ENCODE results near the gene IREB2. TPM values are rescaled to one million over a fixed set of nuclear protein-coding genes. Genes with fewer than 3 reads are reported as not detected.
"Not testable (repeated sequence)": the region's sequence is repeated elsewhere in the genome, so short reads cannot be mapped to it uniquely, and the experiment has no call there.

The IREB2 gene
- total RNA-seq, 1 donor from 2014 or later = 48.7 TPM

GRCh38 chr15:78402061-78402610 is 35.9 kb upstream of the IREB2 start:
- H3K27ac ChIP-seq = no peak overlapping the region
- no peak for DNase-seq
- no peaks in the 10 kb centered on the region for H3K4me1 ChIP-seq
- intact Hi-C loops (cut with DNase I) = no loop called here
- H3K4me3 ChIP-seq = no peak overlapping the region
- H3K9me3 ChIP-seq = no peaks in the 10 kb centered on the region
- no peak for ATAC-seq
- peaks cover 11% of the 10 kb centered on the region for H3K27me3 ChIP-seq
- no peaks in the 10 kb centered on the region for H3K36me3 ChIP-seq
- TF ChIP-seq, protein P1, sequence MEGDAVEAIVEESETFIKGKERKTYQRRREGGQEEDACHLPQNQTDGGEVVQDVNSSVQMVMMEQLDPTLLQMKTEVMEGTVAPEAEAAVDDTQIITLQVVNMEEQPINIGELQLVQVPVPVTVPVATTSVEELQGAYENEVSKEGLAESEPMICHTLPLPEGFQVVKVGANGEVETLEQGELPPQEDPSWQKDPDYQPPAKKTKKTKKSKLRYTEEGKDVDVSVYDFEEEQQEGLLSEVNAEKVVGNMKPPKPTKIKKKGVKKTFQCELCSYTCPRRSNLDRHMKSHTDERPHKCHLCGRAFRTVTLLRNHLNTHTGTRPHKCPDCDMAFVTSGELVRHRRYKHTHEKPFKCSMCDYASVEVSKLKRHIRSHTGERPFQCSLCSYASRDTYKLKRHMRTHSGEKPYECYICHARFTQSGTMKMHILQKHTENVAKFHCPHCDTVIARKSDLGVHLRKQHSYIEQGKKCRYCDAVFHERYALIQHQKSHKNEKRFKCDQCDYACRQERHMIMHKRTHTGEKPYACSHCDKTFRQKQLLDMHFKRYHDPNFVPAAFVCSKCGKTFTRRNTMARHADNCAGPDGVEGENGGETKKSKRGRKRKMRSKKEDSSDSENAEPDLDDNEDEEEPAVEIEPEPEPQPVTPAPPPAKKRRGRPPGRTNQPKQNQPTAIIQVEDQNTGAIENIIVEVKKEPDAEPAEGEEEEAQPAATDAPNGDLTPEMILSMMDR (IDR thresholded peaks at IDR 0.05) = no peak

DNA sequence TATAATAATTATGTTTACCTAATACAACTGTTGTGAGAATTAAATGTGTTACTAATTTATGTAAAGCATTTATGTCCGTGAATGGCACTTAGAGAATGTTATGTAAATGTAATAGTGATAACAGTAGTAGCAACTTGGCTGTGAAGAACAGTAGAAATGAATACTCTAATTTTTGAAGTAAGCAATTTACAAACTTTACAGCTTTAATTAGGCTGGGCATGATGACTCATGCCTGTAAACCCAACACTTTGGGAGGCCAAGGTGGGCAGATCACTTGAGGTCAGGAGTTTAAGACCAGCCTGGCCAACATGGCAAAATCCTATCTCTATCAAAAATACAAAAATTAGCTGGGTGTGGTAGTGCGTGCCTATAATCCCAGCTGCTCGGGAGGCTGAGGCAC is 33.9 kb upstream of the IREB2 start:
- Histone ChIP-seq H3K4me3 (no peak overlapping the region), H3K27me3 (peaks cover 11% of the 10 kb centered on the region), H3K9me3 (no peaks in the 10 kb centered on the region), H3K36me3 (no peaks in the 10 kb centered on the region), H3K27ac (no peak overlapping the region), H3K4me1 (no peaks in the 10 kb centered on the region)
- ATAC-seq = no peak
- intact Hi-C loops (cut with DNase I) = no loop called here
- no peak for DNase-seq
- TF ChIP-seq, protein P1 (IDR thresholded peaks at IDR 0.05) = no peak

GRCh38 chr15:78404796-78405195 is 33.2 kb upstream of the IREB2 start:
- intact Hi-C loops (cut with DNase I); H3K27ac ChIP-seq; H3K36me3 ChIP-seq; H3K9me3 ChIP-seq; H3K4me1 ChIP-seq; H3K4me3 ChIP-seq; DNase-seq; ATAC-seq: not testable (repeated sequence)
- peaks cover 11% of the 10 kb centered on the region for H3K27me3 ChIP-seq

DNA sequence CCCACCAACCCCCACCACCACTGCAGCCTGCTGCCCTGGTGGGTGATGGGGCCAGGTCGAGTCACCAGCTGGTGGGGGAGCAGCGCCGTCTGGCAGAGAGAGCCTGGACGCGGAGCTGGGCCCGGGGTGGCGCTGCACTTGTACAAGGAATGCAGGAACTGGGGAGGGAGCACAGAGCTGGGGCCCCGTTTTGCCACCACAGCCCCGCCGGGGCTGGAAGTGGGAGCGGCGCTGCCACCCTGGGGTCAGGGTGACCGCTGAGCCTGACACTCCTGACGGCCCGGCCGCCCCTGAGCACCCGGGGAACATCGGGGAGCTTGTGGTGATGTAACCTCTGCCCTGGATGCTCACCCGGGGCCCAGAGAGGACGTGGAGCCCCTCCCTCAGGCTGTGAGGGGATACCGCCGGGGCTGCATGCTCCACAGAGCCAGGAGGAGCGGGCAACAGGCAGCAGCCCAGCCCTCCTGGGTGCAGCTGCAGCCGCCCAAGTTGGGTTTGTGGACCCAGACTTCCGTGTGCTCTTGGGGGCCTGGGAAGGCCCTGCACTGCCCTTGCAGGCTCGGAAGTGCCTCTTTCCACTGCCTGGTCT is 32.6 kb upstream of the IREB2 start:
- TF ChIP-seq, protein P1 (IDR thresholded peaks at IDR 0.05) = no peak
- DNase-seq = no peak
- Histone ChIP-seq H3K4me1 (no peaks in the 10 kb centered on the region), H3K9me3 (no peaks in the 10 kb centered on the region), H3K36me3 (no peaks in the 10 kb centered on the region), H3K27ac (no peak overlapping the region), H3K27me3 (peaks cover 11% of the 10 kb centered on the region), H3K4me3 (no peak overlapping the region)
- intact Hi-C loops (cut with DNase I) = no loop called here
- ATAC-seq = peak; percentile 29

GRCh38 chr15:78406016-78406585 is 31.9 kb upstream of the IREB2 start:
- DNase-seq = no peak
- Histone ChIP-seq H3K27me3 (peaks cover 11% of the 10 kb centered on the region), H3K4me3 (no peak overlapping the region), H3K9me3 (no peaks in the 10 kb centered on the region), H3K27ac (no peak overlapping the region), H3K36me3 (no peaks in the 10 kb centered on the region), H3K4me1 (no peaks in the 10 kb centered on the region)
- intact Hi-C loops (cut with DNase I) = no loop called here
- peak; percentile 14 for ATAC-seq
- TF ChIP-seq, protein P1 (IDR thresholded peaks at IDR 0.05) = no peak

DNA sequence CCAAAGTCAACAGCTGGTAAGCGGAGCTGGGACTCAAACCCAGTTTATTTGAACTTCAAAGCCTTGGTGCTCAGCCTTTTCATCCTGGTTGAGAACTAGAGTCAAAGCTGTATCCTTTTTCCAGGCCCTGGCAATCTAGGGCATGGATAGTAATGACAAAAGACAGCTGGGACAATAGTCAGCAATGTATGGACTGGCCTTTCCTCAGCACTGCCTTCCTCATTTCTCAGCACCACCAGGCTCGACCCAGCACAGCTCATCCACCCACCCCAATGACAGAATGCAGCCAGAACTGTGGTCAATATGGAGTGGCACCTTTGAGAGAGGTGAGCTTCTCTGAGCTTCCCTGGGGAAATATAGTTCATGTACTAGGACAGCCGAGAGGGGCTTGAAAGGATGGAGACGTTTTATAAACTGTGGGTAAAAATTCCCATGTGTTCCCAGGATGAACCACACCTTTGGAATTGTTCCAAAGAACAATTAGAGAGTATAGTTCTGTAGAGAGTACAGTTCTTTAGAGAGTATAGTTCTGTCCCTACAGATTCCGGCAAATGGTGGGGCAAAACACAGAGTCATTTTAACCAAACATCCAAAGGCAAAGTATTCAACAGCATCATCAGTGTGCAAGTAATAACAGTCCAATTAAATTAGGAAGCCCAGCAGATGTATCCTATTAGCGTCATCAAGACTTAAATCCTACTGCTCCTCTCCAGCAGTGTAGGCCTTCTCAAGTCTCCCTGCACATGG is 30.2 kb upstream of the IREB2 start:
- DNase-seq (no peak), ATAC-seq (no peak)
- Histone ChIP-seq H3K4me1 (no peaks in the 10 kb centered on the region), H3K9me3 (no peaks in the 10 kb centered on the region), H3K27me3 (peaks cover 11% of the 10 kb centered on the region), H3K27ac (no peak overlapping the region), H3K4me3 (no peak overlapping the region), H3K36me3 (no peaks in the 10 kb centered on the region)
- TF ChIP-seq, protein P1 (IDR thresholded peaks at IDR 0.05) = no peak
- intact Hi-C loops (cut with DNase I) = no loop called here

Measured in upper lobe of right lung (tissue), 1 donor.